ENCODE measurements around the gene MAD1L1.

The MAD1L1 gene

DNA sequence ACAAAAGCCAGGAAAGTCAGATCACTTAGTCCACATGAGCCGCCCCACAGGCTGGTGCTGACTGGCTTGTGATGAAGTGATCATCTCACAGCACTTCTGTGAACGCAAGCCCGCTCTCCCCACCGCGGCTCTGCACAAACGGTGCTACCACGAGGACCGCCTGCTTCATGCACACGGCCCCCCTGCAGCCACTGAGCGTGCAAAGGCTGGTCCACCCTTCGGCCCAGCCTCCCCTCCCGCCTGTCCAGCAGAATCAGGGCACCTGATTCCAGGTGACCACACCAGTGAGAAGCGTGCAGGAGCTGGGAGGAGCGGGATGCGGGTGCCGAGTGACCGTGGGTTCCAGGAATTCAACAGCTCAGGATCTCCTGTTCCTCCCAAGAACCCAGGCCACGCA is 32.2 kb downstream of the MAD1L1 start:
- no peak for DNase-seq (ENCODE audit: low spot score)

DNA sequence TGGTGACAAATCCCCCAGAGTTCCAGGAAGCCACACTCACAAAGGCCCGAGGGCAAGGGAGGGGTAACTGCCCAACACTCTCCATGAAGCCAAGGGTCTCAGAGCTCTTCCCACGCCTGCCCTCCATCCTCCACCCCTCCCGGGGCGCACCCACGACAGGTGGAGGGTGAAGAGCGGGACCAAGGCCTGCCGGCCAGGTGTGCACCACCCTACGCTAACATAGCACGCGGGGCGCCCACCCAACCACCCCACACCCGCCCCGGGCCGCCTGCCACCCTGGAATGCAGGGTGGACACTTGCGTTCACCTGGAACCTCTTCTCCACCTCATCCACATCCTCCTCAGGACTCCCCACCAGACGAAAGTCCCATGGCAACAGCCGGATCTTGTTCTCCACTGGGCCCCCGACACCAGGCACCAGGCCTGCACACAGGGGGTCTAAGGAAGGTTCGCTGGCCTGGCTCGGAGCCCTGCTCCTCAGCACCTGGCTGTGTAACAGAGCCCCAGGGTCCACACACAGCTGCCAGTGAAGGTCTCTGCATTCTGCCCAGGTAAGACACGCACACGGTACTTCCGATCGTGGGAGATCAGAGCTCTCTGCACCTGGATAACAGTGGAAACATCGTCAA is 32.7 kb downstream of the MAD1L1 start:
- no peak for DNase-seq (ENCODE audit: low spot score)

DNA sequence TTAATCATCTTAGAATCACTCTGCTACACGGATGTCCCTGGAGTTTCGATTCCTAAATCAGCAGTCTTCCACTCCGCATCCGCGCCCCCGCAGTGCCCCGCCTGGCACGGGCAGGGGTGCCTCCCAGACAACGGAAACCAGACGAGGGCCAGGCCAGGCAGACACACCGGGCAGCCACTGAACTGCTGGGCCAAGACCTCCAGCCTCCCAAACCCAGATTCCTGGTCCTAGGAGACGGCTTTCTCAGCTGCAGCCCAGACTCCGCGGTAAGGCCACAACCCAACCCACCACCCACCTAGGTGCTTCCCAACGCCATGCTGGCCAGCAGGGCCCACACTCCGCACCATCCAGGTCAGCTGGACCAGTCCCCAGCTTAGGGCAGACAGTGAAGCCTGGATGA is 33.2 kb downstream of the MAD1L1 start:
- no peak for DNase-seq (ENCODE audit: low spot score)

DNA sequence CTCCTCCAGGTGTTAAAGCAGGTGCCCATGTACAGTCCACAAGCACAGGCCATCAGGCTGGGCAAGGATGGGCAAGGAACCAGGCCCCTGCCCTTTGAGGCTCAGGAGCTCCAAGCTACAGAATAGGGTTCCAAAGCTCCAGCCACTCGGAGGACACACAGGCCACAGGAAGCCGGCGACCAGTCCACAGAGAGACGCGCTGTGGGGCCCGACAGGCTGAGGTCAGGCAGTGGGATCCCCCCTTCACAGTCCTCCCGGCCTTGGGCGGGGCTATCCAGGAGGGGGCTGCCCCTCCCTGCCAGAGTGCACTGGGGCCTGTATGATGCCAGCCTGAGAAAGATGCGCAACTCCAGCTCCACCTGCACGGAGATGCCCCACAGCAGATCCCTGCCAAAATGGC is 34.0 kb downstream of the MAD1L1 start:
- DNase-seq (ENCODE audit: low spot score), result no peak

DNA sequence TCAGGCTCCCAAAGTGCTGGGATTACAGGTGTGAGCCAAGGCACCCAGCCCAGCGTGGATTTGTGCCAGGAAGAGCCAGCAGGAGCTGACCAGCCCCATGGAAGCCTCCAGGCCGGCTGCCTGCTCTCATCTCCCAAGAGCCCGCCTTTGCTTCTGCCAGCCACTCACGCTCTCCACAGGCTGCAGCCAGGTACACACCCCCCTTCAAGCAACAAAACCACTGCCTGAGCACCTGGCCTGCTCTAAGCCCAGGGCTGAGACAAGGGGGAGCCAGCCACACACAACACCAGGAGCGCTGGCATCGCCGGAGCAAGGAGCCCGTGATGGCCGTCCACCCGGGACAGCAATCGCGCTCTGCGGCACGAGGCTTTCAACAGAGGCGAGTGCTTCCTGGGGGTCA is 34.5 kb downstream of the MAD1L1 start:
- DNase-seq (ENCODE audit: low spot score), result no peak

DNA sequence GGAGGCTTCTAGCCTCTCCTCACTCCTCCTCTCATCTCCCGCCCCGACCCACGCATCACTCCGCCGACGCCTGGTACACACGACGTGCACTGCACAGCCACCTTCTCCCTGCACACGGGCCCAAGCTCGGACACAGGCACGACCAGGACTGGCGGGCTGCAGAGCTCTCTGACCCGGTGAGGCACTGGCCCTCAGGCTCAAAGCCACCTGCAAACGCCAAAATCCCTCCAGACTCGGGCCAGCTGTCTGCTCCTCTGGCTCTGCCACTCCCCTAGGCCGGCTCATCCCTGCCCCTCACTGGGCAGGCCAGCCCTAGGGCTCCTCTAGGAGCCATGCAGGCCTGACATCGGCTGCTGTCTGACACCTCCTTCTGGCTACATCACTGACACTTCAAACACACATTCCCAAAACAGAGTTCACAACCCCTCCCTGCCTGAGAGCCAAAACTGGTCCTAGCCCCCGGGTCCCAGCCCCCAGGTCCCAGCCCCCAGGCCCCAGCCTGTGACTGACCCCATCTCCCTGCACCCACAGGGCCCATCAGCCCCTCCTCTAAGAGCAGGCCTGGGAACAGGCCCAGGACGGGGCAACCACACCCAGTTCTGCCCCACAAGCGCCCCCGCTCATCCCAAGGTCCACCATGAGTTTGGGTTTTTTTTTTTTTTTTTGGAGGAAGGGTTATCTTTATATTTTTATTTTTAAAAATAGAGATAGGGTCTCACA is 35.1 kb downstream of the MAD1L1 start:
- no peak for DNase-seq (ENCODE audit: low spot score)

DNA sequence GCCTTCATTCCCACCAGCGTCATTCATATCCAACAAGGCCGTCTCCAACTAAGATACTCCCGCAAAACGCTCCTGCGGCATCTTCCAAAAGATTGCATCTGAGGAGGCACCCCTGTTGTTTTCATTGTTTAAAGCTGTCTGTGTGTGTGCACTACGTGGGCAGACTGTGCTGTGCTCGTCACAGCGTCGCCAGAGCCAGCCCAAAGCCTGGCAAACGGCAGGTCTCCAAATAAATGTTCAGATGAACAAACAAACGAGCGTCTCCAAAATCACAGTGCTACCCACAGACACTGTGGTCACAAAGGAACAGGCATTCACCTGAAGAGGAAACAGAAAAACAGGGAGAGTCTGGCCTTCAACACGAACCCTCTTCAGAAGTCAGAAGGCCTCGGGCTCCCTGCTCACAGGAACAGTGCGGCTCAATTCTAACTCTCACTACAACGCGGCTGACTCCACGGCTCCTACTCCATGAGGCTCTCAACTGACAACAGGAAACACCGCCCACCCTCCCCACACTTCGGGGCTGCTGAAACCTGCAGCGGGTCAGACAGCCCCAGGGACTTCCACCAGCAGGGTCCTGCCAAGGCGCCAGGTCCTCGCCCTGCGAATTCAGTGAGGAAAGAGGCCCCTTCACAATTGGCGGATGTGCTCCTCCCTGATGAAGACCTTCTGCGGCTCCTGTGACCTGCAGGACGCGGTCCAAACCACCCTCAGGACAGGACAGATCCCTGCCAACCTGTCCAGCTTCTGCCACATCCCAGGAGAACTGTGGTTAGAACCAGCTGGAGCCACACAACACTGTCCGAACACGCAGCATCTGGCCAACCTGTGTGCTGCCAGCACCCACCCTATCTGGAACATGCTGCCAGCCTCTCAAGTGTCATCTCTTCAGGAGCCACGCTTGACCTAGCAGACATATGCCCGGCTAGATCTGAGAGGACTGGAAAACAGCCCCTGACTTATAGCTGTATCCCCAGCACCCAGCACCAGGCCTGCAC is 36.1 kb downstream of the MAD1L1 start:
- DNase-seq (ENCODE audit: low spot score), result peak; percentile 40

DNA sequence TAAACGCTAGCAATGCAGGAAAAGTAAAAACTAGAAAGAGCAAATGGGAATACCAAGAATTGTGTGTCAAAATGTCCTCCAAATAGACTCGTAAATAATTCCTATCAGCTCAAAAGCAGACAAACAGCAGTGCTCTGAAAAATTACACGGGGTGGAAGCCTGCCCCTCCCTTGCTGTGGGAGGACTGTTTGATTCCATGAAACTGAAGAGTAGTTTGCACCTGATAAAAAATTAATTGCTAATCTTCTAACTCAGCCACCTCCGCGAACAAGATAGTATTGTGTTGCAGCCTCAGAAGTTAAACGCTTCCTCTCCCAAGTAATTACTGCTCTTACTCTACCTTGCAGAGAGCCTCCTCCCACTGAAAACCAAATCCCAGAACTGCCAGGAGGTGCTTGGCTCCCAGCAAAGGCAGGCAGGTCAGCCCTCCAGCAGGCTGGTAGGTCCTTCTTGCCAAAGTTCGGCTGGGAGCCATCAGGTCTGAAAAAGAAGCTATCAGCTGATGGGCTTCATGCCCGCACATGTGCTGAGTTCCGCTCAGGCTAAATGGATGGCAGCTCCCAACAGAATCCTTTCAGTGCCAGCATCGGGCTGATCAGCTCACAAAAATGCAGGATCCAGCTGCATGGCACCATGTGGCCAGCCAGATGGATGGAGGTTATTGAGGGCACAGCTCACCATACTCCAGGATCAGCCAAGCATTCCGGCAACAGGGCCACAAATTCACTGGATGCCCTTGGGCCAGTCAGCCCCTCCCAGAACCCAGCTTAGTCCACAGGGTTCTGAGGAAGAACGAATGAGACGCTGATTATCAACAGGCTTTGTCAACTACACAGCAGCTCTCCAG is 37.1 kb downstream of the MAD1L1 start:
- DNase-seq (ENCODE audit: low spot score), result peak; percentile 72

DNA sequence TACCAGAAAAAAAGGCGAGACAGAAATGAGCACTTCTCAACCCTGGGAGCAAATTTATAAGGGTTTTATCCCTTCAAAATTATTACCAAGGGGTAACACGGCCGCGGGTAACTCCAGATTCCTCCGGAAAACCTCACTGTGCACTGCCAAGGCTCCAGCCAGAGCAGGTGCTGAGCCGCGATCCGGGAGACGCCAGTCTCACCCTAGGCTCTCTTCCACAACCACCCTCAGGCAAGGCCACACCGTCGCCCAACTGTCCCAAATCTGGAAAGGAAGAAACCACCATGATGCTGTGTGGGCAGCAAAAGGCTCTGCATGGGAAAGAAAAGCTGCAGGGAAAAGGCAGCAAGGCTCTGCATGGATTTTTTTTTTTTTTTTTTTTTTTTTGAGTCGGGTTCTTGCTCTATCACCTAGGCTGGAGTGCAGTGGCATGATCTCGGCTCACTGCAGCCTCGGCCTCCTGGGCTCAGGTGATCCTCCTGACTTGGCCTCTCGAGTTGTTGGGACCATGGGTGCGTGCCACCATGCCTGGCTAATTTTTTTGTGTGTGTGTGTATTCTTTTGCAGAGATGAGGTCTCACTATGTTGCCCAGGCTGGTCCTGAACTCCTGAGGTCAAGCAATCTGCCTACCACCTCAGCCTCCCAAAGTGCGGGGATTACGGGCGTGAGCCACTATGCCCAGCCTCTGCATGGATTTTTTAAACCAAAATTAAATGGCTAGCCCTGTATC is 39.0 kb downstream of the MAD1L1 start:
- DNase-seq (ENCODE audit: low spot score), result no peak

DNA sequence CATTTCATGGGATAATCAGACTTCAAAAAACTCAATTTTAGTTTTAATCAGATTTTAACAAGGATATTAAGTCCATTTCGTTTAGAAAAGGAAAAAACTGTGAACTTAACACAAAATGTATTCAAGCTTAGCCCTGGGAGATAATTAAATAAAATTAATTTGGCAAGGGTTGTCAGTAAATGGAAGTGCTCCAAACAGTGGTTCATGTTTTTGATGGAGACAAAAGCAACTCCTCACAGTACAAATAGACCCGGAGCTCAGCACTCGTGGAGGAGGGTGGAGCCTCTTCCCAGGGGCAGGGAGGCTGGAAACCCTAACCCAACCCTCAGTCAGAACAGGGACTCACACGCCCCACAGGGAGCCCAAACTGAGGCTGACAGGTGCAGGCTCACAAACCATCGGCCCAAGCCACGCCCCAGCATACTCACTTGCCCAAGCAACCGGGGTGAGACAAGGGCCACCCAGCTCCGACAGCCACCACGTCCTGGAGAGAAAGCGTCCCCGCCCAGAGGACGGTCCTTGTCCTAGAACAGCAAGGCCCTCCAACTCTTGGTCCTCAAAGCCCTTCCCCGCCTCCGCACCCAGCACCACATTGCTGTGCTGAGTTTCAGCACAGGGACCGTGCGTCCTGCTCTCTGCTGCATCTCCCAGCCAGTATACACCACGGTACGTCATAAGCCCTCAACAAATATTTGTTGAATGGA is 39.8 kb downstream of the MAD1L1 start:
- DNase-seq (ENCODE audit: low spot score), result no peak

DNA sequence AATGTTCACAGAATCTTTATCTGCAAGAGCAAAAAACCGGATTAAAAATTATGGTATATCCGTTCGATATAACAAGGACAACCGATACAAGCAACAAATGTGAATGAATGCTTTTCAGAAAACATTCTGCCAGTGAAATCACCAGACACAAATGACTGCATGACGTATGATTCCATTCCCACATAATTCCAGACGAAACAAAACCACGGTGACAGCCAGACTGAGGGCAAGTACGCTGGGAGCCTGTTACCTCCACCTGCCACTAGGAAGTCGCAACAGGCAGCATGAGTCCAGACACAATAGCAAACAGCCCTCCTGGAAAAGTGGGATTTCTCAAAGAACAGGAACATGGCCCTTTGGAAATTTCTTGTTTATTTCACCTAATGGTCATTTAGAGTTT is 41.7 kb downstream of the MAD1L1 start:
- DNase-seq (ENCODE audit: low spot score), result no peak

DNA sequence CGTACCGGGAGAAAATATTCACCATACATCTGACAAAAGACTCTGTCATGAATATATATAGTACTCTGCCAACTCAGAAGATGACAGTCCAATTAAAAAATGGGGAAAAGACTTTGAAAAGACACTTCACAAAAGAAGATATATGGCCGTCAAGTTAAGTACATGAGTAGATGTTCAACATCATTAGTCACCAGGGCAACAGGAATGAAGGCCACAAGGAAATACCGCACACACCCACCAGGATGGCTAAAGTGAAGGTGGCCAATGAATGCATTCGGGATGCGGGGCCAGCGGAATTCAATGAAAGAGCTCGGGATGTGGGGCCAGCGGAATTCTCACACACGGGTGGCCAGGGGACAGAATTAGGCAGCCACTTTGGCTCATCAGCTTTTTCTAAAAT is 42.2 kb downstream of the MAD1L1 start:
- no peak for DNase-seq (ENCODE audit: low spot score)

DNA sequence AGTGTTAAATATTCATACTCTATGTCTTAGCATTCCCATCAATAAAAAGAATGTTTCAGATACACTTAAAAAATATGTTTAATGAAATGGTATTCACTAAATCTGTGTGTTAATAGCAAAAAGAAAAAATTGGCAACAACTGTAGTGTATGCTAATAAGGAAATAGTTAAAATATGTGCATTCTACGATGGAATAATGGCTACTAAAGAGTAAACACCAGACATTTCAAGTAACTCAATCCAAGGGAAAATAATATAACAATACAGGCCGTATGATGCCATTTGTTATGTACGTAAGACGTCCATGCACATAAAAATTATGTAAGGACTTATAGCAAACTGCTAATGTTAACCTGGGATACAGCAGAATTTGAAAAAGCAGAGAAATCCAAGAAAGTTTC is 46.6 kb downstream of the MAD1L1 start:
- DNase-seq (ENCODE audit: low spot score), result no peak

DNA sequence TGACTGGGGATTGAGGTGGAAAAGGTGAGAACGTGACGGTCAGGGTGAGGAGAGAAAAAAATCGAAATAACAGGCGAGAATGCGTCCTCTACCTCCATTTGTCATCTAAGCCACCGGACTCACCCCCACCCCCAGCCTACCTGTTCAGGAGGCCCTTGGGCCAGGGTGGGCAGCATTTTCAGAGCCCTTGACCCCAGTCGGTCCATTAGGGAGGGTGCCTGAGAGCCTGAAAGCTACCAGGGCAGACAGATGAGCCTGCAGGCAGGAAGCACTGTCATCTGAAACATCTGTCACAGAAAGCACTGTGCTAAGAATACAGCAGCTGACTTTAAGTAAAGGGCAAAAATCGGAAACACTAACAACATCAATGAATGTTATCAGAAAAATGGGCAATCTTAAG is 47.0 kb downstream of the MAD1L1 start:
- no peak for DNase-seq (ENCODE audit: low spot score)

DNA sequence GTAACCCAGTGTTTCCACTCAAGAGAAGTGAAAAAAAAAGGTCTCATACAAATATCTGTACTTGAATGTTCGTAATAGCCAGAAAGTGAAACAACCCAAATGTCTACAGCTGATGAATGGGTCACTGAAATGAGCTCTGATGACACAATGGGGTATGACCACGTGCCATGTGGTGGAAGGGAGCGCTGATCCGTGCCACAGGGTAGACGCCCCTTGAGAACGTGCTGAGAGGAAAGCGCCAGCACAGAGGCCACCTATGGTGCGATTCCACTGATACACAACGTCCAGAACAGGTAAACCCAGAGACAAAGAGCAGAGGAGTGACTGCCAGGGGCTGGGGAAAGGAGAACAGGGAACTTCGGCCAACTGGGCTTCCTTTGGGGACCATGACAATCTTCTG is 50.3 kb downstream of the MAD1L1 start:
- no peak for DNase-seq (ENCODE audit: low spot score)

DNA sequence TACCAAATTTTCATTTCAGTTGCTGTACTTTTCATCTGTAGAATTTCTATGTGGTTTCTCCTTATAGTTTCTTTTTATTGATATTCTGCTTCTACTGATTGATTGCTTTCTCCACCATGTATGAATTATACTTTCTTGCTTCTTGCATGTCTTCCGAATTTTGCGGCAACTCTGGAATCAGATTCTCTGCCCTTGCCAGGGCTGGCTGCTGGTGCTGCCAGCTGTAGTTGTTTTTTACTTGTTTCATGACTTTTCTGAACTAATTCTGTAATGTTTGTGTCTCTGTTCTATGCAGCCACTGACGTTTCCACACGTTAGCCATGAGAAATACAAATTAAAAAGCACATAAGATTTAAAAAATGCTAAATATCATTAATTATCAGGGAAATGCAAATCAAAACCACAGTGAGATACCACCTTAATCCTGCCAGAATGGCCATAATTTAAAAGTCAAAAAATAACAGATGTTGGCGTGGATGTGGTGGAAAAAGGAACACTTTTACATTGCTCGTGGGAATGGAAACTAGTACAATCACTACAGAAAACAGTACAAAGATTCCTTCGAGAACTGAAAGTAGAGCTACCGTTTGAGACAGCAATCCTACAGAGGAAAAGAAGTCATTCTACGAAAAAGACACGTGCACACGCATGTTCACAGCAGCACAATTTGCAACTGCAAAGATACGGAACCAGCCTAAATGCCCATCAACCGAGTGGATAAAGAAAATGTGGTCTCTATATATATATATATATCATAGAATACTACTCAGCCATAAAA is 51.5 kb downstream of the MAD1L1 start:
- no peak for DNase-seq (ENCODE audit: low spot score)

DNA sequence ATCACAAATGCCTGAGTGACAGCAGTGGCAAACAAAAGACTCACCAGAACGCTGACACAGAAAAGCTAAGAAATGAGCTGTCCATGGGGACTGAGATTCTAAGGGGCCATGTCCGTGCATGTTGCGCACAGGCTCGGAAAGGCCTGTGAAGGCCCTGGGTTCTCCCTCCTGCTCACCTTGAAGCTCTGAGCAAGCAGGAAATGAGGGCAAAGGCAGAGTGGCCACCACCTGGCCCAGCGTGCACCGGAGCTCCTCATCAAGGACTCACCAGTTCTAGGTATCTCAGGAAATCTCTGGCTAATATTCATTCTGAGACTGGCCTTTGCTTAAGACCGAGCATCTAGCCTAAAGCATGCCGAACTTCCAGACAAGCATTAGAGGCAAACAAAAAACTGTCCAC is 52.7 kb downstream of the MAD1L1 start:
- no peak for DNase-seq (ENCODE audit: low spot score)

DNA sequence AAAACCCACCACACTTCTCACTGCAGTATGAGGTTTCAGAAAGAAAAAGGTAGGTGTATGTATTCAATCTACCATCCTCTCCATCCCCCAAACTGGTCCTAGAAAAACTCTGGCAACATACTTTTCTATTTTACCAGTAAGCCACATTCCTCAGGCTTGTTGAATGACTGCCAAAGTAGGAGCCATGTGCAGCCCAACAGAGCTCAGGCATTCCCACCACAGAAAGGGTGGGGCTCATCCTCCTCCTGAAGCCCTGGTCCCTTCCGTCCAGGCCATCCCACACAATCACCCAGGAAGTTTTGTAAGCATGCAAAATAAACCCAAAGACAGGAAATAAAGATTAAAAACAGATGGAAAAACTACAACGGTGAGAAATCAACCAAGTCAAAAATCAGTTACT is 57.2 kb downstream of the MAD1L1 start:
- DNase-seq (ENCODE audit: low spot score), result no peak

DNA sequence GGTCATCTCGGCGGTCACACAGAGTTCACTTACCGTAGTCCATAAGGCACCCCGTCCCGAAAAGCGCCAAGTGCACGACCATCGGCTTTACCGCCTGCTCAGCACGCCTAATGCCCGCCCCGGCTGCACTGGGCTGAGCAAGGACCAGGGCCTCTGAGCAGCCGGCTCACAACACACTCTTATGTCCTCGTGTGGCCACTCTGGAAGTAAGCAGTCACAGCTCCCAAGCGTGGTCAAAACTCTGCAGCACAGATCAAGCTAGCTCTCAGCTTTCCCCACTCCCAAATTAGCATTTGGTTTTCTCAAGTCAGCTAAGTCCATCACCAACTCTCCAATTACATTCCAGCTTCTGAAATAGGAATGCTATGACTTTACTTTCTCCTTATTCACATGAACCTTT is 57.7 kb downstream of the MAD1L1 start:
- DNase-seq (ENCODE audit: low spot score), result no peak
